SIG-M5 treated with dmso at 0.1 percent for 504 hours (cell line): Measurements from ENCODE around the gene SLC15A1.
"Not testable (repeated sequence)": the region's sequence is repeated elsewhere in the genome, so short reads cannot be mapped to it uniquely, and the experiment has no call there.

ENCODE experiments used
- DNase-seq: peaks from one replicate; lab custom pipeline; 2025; ENCODE audit not compliant: unreplicated experiment; lab: John Stamatoyannopoulos, UW

SLC15A1 gene

DNA sequence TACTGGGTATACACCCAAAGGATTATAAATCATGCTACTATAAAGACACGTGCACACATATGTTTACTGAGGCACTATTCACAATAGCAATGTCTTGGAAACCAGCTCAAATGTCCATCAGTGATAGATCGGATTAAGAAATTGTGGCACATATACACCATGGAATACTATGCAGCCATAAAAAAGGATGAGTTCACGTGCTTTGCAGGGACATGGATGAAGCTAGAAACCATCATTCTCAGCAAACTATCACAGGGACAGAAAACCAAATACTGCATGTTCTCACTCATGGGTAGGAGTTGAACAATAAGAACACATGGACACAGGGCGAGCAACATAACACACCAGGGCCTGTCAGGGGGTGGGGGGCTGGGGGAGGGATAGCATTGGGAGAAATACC is 2.0 kb upstream of the SLC15A1 start:
- DNase-seq: not testable (repeated sequence)

DNA sequence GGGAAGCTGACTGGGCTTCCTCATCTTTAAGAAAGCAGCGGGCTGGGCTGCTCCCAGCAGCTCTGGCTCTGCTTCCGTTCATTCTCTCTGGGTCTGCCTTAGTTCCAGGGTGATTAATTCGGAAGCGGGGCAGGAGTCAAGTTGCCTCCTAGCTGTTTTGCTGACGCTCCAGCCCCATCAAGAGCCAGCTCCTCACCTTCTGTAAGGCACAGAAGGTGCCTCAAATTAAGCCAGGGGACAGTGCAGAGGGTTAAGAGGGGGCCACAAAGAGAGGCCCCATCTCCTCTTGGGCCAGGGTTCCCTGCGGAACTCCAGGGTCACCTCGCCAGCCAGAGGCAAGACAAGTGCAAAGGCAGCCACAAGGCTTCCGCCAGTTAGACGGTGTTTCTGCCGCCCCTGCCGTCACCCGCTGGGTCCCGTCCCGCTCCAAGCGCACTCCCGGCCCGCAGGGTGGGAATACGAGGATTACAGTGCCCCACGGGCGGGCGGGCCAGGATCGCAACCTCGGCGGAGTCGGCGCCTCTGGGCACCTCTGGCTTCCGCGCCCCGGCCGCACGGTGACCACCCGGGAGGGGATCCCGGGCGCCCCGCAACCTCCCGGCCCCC is 508 bp downstream of the SLC15A1 start:
- no peak for DNase-seq

DNA sequence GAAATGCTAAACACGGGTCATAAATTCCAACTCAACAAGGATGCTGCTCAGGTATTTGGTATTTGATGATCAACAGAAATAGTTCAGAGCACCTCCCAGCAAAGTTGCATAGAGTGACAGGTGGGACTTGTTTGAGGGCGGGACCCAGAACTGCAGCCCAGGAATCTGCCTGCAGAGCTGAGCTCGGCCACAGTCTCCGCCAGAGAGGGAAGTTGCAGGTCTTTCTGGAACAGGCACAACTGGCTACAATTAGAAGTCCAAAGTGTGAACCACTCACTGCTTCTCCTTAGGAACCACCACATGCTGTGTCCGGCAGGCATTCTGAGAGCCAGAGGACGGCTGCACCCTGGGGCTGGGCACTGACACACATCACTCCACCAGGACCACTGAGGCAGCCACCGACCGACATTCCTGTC is 1.1 kb downstream of the SLC15A1 start:
- no peak for DNase-seq

DNA sequence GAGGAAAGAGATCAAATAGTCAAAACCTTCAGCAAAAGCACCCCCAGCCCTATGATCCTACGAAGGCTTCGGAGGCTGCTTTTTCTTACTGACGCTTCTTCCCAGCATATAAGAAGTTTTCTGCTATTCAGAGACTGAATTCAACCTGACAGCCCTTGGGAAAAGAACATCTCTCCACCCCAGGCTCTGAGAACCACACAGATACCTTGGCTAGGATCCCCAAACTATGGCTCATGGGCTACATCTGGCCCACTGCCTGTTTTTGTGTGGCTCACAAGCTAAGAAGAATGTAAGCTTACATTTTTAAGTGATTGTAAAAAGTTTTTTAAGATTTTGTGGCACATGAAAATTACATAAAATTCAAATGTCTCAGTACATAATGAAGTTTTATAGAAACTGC is 3.0 kb downstream of the SLC15A1 start:
- no peak for DNase-seq

DNA sequence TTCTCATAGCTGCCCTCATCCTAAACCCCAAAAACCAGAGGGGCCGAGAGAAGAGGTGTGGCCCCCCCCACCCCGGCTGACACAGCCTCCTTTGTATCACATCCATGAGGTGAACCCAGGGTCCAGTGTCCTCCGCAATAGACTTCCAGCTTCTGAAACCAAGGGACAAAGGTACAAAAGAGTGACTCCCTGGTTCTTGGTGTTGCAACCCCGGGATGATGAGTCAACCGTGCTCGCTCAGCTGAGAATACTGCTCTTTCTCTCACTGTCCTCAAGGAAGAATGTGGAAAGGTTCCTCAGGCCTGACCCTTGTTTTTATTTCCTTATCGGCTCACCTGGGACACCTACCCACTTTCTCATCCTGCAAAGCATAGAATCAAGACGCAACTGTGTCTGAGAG is 5.5 kb downstream of the SLC15A1 start:
- no peak for DNase-seq

DNA sequence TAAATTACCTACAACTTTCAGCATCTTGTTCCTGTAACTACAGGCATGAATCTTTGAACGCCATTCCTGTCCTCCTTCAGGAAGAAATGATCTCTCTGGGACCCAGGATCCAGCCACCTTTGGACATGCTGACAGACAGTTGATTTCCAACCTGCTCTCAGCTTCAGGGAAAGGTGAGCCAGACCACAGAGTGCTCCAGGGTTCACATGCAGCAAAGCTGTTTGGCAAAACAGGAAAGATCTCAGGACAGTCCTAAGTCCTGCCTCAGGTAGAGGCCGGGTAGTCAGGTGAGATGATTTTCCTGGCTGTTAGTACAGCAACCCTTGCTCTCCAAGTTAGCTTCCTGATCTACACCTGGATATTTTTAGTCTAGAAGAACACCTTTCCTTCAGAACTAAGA is 9.1 kb downstream of the SLC15A1 start:
- no peak for DNase-seq

DNA sequence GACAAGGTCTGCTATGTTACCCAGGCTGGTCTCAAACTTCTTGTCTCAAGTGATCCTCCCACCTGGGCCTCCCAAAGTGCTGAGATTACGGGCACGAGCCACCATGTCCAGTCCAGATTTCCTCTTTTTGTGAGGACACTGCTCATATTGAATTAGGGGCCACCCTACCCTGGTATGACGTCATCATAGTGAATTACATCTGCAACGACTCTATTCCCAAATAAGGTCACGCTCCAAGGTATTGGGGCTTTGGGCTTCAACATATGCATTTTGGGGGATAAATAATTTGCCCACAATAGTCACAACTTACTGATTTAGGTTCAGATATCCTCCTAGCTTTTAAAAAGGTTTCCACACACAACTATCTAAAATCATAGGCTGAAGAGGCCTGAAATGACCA is 9.5 kb downstream of the SLC15A1 start:
- DNase-seq: no peak

DNA sequence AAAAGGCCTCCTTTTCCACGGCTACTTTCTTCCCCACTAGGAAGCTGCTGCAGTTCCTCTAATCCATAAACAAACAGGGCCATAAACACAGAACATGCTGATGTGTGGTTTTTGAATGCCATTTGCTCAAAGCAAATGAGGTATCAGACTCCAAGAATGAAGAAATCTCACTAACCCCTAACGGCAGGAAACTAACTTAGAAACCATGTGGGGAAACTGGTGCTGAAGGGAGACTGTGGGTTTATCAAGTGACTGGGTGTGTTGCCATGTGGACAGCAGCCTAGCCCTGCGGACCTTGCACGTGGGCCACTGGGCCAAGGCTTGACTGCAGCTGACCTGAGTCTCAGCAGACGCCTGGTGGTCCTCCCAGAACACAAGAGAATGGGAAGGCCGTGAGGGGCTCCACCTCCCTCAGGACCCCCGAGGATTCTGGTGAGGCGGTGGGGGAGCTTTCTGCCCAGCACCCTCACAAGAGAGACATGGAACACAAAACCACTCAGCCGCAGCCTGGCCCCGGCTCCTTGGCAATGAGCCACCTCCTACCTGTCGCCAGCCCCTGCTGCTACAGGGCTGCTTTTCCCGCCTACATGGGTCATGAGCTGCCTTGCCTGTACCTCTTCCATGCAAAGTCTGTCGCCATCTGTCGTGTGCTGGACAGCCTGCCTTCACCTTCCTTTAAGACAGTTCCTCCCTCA is 10.6 kb downstream of the SLC15A1 start:
- DNase-seq: no peak

DNA sequence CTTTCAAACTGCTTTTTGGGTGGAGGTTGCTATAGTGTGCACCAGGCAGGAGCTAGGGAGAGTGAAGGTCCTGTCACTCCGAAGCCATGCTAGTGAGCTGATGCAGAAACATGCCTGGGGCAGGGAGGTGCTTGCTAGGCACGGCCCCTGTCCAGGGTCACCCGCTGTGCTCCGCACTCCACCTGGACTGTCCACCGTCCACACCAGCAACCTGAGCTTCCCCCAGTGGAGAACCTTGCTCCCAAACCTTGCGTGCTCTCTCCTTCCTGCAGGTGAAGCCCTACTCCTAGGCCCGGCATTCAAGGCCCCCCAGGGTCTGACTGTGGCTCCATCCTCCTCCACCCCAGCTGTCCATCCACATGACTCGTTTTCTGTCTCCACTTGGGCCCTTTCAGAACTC is 12.3 kb downstream of the SLC15A1 start:
- DNase-seq: no peak

DNA sequence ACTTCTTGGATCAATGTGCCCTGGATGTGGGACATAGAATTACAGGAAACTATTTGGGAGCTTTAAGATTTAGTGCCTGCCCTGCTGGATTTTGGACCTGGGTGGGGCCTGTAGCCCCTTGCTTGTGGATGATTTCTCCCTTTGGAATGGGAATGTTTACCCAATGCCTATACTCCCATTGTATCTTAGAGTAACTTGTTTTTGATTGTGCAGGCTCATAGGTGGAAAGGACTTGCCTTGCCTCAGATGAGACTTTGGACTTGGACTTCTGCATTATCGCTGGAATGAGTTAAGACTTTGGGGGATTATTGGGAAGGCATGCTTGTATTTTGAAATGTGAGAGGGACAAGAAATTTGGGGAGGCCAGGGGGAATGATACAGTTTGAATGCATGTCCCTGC is 13.5 kb downstream of the SLC15A1 start:
- DNase-seq: no peak

DNA sequence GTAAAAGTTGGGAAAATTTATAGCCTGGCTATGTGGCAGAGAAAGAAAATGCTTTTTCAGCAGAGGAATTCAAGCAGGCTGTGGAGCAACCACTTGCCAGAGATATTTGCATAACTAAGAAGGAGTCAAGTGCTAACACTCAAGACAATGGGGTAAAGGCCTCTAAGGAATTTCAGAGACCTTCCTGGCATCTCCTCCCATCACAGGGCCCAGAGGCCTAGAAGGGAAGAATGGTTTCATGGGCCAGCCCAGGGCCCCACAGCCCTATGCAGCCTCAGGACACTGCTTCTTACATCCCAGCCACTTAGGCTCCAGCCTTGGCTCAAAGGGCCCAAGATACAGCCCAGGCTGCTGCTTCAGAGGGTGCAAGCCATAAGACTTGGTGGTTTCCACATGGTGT is 14.3 kb downstream of the SLC15A1 start:
- DNase-seq: no peak

DNA sequence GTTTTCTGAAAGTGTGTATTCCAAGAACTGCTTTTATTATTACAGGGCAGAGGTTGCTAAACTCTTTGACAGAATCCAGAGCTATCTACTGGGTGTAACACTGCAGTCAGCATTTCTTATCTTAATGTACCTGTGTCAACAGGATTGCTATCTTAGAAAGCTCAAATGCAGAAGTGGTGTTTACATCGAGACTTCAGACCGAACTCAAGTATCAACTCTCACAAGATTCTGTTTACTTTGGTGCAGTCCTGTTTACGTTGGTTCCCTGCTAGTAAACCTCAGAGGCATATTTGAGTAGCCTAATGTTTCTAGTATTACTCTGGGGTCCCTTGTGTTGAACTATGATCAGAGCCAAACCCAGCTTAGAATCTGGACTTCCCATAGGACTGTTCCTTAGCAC is 20.5 kb downstream of the SLC15A1 start:
- DNase-seq: no peak

DNA sequence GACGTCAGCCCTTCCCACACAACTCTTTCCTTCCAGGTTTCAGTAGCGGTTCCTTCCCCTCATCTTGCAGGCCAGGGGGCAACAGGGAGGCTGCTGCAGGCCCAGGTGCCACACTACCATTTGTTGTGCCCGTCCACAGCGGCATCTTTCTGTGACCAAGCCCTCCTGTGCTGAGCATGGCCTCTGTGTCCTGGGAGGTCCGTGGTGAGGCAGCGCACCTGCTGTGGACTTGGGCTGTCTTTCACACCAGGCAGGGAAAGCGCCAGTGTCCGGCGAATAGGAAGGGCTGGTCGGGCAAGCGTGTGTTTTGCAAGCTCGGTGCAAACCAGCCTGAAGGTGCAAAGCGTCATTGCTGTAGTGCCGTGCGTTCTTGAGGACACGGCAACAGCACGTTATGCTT is 21.4 kb downstream of the SLC15A1 start:
- DNase-seq: no peak

DNA sequence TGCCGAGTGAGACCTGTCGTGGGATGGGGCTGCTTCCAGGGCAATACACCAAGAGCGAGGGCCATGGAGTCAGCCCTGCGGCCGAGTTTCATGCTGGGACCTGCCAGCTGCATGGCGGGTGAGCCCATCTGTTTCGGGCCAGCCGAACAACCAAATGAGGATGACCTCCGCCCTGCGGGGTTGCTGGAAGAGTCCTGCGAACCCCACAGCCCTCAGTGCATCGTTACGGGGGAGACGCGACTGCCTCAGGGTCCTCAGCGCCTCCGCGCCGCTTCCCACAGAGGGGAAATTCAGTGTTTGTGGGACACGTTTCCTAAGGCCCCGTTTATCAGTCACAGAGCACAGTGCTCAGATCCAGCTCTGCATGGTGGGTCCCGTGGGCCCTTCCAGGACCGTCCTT is 22.0 kb downstream of the SLC15A1 start:
- no peak for DNase-seq

DNA sequence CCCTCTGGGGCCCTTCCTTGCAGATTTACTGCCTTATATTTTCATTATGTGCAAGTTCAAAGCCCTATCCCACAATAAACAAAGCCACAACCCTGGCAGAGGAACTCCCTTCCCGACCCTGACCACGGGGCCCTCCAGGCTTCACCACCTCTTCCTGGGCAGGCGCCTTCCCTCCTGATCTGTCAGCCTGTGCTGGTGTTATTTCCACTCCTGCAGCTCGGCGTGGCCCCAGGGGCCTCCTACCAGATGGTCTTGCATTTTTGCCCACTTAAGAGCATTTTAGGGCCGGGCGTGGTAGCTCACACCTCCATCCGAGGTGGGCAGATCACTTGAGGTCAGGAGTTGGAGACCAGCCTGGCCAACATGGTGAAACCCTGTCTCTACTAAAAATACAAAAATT is 22.8 kb downstream of the SLC15A1 start:
- no peak for DNase-seq

DNA sequence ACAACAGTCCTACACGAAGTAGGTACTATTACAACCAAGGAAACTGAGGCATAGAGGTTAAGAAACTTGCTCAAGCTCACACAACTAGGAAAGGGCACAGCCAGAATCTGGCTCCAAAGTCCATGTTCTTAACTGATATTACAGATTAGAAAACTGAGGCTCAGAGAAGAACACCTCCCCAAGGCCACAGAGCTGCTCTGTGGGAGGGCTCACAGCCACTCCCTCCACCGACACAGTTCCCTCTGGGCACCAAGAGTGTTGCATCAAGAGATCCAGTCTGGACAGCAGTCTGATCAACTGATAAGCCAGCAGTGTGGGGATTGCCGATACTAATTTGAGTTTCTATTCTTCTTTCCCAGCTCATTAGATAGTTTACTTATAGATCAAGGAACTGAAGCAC is 29.5 kb downstream of the SLC15A1 start:
- no peak for DNase-seq

DNA sequence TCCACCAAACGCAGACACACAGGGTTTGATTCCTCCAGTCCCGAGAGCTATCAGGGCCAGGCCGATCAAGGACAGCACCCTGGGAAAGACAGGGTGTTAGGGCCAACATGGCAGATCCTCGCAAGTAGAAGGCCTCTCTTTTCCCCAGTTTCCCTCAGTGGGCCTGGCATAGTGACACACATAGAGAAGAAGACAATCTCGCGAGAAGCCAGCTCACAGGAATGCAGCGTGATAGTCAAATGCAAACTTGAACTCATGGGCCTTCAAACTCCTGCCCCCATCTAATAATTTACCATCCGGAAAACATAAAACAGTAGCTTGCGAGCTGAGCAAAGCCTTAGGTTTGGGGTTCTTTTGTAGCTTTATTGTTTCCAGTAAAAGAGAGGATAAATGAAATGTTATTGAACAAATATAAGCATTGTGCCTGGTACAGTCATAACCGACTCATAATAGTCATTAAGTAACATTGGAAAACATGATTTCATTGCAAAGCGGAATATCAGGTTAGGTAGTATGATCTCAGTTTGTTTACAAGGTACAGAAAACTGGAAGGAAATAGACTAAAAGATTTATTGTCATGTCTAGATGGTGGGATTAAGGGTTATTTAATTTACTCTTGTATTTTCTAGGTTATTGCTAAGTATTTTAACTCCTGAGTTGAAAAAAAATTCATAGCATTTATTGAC is 30.5 kb downstream of the SLC15A1 start:
- DNase-seq: no peak

DNA sequence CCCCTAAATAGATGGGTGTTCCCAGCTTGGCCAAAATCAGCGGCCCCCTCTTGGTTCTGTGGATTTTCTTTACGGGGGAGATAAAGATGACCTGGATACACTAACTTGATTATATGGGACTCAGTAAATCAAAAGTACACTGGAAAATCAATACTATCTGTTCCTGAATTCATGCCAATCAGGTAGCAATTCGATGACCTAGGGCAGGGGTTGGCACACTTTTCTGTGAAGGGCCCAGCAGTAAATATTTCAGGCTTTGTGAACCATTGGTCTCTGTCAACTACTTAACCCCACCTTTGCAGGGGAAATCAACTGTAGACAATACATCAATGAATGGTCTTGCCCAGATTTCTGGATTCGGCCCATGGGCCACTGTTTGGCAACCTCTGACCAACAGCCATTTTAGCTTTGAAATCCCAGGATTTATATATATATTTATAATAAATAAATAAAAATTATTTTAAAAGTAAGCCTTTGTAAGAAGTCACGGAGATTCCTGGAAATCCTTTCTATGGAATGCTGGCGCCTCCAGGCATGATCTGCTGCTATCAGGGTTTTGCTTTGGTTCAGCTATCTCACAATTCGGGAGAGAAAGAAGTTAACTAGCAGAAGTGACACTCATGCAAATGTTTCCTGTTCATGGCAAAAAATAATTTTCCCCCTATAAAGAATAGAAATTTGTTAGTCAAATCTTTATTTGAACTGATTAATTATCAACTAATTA is 32.8 kb downstream of the SLC15A1 start:
- no peak for DNase-seq

DNA sequence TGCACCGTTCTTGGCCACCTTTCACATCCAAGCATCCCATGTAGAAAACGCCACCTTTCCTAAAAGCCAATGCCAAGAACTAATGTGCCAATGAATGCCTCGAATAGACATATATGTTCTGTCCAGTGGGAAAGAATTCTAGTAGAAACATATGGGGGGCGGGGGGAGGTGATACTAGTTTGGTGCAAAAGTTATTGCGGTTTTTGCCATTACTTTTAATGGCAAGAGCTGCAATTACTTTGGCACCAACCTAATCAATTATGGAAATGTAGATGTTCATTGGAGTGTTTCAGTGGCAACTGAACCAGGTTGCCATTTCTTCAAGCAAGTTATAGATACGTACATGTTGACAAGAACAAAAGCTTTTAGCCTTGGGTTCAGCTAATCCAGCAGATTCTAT is 34.6 kb downstream of the SLC15A1 start:
- DNase-seq: no peak

DNA sequence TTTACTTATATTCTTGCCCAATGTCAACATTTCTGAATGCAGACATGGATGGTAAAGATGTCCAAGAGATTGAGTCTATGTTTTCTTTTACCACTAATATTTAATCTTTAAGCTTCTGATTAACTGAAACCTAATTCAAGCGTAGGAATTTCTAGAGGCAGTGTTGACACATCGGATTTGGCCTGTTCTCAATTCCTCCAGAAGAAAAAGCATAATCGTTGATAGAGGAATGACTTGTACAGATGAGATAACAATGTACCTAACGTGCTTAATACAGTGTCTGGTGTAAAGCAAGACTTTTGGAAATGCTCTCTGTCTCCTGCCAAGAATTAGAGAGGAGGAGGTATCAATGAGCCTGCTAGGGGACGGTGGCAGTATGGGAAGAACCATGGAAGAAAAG is 35.2 kb downstream of the SLC15A1 start:
- DNase-seq: no peak

DNA sequence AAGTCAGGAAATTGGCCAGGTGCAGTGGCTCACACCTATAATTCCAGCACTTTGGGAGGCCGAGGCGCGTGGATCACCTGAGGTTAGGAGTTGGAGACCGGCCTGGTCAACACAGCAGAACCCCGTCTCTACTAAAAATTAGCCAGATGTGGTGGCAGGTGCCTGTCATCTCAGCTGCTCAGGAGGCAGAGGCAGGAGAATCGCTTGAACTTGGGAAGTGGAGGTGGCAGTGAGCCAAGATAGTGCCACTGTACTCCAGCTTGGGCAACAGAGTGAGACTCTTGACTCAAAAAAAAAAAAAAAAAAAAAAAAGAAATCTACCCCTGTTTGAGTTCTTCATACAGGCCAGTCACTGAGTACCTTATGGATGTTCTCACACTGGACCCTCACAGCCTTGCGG is 42.0 kb downstream of the SLC15A1 start:
- no peak for DNase-seq
